HG02588 (cell line): ENCODE results near the gene NEDD8.

Experiments used
- ATAC-seq: cut with Tn5 transposase; IDR thresholded peaks from one replicate; pipeline ENCODE4 v1.9.1; 2021; ENCODE audit warnings: mild to moderate bottlenecking, moderate library complexity; ENCODE audit not compliant: unreplicated experiment

The NEDD8 gene

DNA sequence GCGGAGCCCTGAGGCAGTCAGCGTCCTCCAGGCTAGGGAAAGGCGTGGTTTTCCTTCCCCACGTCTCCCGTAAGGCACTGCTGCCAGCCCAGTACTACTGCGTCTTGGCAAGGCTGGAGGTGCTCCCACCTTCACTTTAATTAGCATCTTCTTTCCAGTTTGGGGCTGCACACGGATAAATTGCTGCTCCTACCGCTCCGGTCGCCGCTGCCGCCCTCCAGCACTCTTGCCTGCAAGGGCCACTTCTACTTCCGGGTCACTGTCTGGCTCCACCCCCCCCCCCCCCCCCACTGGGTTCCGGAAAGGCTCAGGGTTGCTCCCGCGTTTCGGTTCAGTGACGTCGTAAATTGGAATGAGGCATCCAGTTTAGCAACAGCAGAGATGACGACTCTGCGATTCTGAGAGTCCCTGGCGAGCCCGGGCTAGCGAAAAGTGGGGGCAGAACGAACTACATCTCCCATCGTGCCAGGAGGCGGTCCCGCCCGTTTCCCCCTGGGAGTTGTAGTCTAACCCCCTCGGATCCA is at the start of gene NEDD8:
TSS of gene NEDD8 (minus strand) at position 247 of the 524 bp plus-strand sequence. CDS start at position 147, 100 bp downstream.
- peak; percentile 74 for ATAC-seq

DNA sequence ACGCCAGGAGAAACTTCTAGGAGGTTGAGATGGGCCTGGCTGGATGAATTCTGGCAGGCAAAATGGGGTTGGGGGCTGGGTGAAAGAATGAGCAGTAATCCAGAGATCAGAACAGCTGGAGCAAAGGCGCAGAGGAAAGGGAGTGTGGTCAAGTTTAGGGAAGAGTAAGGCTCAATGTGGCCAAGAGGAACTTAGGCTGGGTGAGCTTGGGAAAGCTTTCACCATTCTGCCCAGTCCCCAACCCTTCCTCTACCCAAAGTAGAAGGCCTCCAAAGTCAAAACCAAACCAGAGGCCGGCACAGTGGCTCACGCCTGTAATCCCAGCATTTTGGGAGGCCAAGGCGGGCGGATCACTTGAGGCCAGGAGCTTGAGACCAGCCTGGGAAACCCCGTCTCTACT is 49.5 kb upstream of the NEDD8 start:
- no peak for ATAC-seq

DNA sequence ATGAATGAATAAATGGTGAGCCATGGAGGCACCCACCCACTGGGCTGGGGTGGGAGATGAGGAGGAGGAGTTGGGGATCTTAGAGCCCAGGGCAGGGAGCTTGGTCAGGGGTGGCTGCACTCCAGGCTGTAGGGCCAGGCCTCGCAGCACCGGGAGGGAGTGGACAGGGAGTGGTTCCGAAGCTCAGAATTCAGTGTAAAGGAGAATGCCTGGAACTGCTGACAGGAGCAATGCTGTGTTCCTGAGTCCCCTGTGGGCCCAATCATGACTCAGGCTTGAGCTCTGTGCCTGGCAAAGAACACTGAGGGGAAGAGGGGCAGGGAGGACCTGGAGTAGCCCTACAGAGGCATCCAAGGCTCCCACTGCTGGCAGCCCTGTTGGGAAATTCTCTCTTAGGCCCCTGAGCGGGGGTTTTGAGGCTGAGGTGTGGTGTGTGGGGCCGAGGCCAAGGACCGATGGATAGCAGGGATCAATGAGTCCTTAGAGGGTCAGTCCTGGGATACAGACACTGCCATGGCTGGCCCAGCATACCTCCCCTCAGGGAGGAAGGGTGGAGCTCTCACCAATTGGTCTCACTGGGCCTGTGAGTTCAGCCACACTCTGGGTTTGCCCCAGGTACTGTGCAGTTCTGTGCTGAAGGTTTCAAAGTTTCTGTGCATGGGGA is 48.8 kb upstream of the NEDD8 start:
- ATAC-seq, result no peak

DNA sequence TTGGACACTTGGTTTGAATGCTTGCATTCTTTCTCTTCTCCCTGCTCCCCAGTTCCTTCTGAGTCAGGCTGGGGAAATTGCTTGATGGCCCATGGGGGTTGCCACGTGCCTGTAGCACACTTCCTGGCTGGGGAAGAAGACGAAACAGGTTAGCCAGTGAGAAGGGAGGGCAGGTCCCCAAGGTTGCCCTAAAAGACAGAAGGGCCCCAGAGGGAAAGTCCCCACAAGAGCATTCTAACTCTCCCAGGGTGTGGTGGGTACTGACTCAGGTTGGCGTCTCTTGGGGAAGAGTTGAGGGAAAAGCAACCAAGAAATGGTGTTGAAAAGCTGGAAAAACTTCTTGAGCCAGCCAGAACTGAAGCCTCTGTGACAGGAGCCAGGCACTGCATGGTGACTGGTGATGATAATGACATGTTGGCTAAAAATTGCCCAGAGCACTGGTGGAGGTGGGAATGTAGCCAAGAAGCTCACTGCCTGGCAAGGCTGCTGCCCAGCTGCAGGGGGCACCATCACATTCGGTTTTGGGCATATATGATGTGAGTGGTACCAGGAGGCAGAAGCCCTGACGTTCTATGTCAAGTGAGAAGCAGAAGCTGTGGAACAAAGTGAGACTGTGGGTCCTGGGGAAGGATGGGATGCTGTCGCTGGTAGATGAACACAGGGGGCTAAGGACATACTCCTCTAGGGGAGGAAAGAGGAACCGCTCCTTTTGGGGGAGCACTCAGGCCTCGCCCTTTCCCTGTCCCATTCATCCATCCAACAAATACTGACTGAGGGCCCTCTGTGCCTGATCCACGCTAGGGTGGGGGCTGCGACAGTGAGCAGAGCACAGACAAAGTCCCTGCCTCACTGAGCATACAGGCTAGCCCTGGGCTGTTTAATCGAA is 47.4 kb upstream of the NEDD8 start:
- peak; percentile 68 for ATAC-seq

DNA sequence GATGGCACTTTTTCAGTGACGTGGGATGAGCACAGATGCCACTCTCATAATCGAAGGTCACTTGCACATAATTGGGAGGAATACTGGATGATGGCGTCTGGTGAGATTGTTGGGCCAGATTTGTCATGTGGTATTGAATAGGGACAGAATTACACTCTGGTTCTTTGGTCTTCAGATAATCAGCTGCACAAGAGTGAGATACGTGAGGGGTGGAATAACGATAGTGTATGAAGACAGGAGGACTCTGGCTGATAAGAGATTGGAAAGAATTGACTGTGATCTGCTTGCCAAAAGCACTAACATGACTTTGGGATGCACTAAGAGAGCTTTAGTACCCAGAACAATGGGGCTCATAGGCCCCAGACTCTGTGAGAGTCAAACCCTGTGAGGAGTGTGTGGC is 46.3 kb upstream of the NEDD8 start:
- ATAC-seq, result no peak

DNA sequence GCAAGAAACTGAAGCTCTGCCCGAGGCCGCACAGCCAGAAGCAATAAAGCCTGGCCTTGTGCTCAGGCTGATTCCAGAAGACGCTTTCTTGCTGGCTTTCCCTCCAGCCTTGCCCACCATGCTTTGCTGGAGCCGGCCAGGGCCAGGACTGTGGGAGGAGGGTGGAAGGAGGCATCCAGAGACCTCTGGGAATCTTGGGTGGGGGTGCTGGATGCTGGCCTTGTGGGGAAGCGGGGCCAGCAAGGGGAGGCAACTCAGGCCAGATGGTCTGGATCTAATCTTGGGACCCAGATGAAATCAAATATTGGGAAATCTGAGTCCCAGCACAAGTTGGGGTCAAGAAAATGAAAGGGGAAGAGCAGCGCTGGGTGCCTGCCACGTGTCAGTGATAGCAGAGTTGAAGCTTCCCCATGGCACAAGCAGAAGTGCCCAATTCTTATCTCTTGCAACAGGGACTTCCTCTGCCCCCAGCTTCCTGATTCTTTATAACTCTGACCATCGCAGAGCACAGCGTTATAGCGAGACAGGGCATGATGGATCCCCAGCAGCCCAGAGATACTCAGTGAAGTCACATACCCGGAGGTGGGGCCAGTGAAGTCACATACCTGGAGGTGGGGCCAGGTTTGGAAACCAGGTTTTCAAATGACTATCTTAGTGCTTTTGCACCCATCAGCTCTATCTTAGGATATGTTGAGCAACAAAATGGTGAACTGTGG is 45.6 kb upstream of the NEDD8 start:
- ATAC-seq, result no peak

DNA sequence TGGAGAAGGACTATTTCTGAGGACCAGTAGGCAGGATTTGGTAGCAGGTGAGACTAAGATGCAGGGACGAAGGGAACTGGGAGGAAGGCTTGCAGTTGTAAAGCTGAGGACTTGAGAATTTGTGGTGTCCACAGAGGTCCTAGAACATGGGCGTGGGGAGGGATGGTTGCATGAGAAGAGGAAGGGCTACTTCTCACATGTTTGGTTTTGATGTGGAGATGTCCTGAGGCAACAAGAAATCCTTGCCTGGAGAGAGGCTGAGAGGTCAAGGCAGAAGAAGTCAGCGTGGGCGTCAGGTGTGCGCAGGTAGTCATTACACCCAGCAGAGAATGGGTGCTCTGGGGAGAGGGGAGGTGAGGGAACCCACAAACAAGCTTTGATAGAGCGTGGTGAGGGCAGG is 44.9 kb upstream of the NEDD8 start:
- ATAC-seq, result no peak

DNA sequence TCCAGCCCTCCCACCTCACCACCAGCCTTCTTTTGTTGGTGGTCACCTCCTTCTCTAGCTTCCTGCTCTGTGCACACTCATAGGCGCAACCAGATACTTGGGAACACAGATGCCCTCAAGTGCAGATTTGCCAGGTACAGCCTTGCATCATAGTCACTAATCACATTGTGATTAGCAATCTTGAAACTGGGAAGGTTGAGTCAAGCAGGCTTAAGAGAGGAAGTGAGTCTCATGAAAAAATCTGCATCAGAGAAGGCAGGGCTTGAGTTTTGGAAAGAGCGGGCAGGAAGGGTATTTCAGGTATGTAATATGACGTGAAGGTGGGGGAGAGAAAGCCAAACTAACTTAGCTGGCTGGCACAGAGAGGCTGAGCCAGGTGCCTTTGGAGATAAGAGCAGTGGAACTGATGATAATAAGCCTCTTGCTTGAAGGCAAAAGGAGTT is 42.0 kb upstream of the NEDD8 start:
- peak; percentile 37 for ATAC-seq

DNA sequence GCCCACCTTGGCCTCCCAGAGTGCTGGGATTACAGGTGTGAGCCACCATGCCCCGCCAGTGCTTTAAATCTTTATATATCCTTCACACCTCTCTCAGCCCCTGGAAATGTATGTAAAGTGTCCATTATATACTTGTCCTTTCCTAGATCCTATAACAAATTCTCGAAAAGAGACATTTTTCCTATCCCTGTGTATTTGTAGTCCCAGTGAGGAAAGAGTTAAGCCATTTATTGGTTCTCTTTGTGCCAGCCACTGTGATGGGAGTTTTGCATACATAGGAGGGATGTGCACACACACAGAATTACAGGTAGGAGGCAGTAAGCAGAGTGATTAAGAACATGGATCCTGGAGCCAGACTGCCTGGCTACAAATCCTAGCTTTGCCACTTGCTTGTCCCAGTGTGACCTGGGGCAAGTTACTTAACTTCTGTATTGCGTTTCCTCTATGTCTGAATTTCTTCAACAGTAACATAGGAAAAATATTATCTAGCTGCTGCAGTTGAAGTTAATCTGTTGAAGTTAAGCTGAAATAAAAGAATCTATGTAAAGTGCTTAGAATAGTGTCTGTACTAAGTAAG is 41.3 kb upstream of the NEDD8 start:
- no peak for ATAC-seq

DNA sequence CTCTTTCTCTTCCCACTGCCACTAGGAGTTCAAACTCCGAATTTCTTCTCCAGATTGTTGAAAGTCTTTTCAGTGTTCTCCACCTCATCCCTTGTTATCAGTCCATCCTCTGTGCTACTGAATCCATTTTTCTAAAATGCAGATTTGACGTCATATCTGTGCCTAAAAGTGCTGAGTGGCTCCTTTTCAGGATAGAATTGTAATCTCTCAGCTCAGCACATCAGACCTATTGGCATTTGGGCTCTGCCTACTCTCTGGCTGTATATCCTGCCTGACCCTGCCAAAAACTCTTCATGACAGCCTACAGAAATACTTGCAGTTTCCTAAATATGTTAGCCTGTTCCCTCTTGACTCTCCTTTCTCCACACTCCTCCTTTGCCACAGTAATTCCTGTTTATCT is 40.3 kb upstream of the NEDD8 start:
- no peak for ATAC-seq

DNA sequence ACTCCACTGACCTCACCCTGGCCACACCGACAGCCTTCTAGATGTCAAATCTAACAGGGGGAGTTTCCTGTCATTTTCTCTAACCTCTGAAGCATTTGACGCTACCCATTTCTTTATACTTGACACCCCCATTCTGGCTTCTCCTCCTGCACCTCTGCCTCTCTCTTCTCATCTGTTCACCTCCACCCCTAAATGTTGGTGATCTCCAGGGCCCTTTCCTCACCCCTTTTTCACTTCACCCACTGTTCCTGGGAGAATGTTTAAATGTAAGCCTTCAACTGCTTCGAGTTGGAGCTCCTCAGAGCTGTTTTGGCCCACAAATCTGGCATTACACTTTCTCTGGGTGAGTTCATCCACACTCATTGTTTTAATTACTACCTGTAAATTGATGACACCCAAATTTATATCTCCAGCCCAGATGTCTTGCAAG is 39.7 kb upstream of the NEDD8 start:
- ATAC-seq, result no peak

DNA sequence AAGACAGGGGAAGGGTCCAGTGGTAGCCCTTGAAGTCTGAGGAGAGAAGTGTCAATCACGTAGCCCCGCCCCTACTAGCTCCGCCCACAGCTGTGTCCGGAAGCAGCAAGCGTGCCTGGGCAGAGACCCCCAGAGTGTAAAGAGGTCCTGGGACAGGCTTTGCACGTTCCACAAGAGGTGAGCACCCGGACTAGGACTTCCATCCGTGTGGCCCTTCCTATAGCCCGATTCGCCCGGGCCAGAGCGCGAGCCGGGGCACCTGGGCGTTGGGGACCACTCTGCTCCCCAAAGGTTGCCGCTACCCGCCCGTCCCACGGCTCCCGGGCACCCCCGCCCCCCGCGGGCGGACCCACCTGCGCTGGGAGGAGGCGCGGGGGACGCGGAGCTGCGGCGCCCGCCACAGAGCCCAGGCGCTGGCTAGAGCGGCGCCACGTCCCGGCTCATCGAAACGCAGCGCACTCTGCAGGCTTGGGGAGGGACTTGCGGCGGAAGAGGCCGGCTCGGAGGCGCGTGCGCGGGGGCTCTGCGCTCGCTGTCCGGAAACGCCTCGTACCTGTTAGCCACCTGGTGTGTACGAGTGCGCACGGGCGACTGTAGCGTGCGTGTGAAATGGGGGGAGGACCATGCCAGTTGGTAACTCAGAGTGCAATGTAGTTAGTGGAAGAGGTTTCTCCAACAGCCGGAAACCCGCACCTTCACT is 39.1 kb upstream of the NEDD8 start, which contains the start of gene RABGGTA:
TSS of gene RABGGTA (minus strand) at position 464 of the 700 bp plus-strand sequence. CDS start 482 bp downstream, outside the sequence.
- ATAC-seq, result peak; percentile 88

DNA sequence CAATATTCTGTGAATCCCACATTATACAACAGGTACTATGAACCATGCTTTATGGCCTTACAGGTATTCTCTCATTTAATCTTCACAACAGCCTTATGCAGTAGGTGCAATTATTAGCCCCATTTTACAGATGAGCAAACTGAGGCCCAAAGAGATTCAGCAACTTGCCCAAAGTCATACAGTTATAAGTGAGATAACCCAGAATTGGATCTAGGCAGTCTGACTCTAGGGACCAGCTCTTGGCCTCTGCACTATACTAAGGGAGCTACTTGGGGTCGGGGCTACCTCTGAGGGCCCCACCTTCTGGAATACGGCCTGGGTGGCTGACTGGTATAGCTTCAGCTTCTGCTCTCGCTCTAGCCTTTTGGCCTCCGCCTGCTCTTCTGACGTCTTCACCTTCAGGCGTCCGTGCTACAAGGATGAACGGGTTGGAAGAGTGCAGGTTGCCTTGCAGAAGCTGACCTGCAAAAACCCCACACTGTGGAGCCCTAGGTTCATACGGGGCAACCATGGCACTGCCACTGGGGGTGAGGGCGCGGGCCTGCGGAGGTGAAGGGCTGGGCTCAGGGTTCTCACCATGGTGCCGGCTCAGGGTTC is 38.5 kb upstream of the NEDD8 start:
- ATAC-seq, result no peak

DNA sequence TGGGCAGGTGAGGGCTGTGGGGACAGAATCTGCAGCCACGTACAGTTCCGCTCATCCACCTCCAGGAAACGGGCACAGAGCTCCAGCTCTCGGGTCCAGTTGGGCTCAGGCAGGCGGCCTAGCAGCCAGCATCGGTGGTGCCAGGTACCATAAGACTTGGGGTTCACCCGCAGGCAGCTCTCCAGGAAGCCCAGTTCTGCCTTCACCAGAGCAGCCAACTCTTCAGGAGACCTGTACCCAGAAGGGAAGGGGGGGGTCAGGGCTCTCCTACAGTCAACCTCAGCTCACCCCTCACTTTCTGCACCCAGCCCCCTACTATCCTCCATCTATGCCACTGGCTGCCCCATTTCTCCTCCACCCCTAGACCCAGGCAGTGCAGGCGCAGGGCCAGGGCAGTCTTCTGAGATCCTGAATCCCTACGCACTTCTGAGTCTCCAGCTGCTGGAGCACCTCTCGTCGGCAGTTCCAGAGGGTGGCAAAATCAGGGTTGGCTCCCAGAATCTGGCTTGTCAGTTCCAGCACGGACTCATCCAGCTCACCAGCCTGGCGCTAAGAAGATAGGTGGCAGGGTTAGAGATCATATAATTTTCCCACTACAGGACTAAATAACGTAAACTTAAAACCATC is 37.9 kb upstream of the NEDD8 start:
- no peak for ATAC-seq

DNA sequence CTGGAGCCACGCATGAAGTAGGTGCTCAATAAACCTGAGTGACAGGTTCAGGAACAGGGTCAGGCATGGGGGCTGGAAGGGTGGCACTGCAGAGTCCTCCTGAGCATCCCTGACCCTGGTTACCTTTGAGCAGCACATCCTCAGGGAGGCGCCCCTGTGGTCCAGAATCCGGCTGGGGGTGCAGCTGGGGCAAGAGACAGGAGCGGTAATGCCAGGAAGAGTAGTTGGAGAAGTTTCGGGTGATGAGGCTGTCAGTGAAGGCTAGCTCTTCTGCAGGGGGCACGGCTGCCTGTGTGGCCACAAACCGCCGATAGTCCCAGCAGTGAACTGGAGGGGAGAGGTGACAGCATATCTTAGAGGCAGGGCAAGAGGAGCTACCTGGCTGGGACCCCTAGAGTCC is 37.2 kb upstream of the NEDD8 start:
- ATAC-seq, result no peak

DNA sequence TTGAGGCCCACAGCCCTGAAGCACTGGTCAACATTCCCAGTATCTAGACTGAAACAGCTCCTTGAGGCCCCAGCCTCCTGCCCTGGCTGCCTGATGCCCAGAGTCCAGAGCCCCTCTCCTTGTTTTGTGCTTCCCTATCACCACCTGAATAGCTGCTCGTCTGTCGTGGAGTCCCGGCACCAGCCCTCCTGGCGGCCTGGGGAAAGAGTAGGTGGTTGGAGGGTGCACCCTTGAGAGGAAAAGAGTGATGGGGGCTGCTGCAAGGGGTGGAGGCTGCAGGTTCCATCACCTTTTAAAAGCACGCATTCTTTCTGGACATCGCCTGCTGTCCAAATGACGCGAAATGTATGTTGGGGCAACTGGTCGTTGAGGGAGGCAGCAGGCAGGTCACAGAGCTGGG is 36.1 kb upstream of the NEDD8 start:
- no peak for ATAC-seq

DNA sequence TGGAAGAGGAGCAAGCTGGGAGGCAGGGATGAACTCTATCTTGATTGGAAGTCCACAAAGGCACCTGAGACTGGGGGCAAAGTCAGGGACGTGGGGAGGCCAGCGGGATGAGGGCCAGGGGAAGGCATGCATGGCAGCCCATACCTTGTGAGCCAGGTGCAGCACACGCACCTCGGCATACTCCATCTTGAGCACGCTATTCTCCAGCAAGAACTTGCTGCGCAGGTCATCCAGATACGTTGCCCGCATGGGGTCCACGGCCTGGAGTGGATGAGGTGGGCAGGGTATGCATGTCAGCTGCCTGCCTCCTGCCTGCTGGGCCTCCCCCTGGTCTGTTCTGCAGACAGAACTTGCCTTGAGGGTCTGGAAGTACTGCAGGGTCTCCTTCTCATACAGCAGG is 35.3 kb upstream of the NEDD8 start:
- ATAC-seq, result no peak

DNA sequence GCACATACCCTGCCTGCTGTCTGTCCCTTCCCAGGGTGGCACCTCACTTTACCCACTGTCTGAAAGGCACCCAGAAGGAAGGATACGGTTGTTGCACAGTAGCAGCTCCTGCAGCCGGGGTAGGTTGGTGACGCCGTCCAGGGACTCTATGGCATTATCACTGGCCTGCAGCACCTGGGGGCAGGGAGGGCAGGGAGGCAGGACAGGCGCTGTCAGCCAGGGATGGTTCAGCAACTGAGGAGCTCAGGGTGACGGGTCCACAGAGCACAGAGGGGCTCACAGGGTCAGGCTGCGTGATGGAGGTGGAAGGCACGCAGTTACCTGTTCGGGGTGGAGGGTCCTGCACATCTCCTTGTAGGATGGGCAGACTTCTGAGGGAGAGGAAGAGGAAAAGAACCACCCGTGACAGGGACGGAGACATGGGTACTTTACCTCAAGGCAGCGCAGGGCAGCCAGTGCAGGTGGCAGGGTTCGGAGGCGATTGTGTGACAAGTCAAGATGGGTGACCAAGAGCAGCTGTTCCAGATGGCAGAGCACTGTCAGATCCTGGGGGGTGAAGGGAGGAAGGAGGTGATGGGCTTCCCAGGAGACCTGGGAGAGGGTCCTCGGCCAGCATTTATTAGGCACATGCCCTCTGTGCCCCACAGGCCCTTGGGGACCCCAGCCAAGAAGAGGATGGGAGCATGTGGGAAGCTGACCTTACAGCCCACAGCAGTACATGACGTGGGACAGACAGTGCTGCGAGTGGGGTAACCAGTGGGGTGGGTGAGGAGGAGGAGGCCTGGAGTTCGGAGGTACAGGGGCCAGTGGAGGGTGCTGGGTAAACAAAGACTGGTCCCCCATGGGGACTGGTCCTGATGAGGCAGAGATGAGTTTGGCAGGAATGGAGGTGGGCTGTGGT is 34.4 kb upstream of the NEDD8 start:
- no peak for ATAC-seq
